Measurements from ENCODE around the gene ODAD4.
A peak's percentile ranks its signal among the peaks of the same experiment; 100 is the strongest.
"Not testable (repeated sequence)": the region's sequence is repeated elsewhere in the genome, so short reads cannot be mapped to it uniquely, and the experiment has no call there.

Gene ODAD4

DNA sequence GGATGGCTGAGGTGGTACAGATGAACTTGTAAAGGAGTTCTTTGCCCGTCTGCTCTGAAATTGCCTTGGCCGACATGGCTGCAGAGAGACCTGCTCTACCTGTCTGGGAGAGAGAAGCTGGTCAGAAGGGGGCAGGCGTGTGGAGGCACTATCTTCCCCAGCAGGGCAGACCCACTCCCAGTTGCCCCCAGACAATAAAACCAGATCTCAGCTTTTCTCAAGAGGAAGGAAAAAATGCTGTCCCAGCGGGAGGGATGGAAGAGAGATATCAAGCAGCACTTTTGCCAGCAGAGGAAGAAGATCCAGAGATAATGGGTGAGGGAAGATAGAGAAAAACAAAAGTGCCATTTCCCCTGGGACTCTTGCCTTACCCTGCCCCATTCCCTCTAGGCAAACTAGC is 16.6 kb upstream of the ODAD4 start:
- no peak for FAIRE-seq

DNA sequence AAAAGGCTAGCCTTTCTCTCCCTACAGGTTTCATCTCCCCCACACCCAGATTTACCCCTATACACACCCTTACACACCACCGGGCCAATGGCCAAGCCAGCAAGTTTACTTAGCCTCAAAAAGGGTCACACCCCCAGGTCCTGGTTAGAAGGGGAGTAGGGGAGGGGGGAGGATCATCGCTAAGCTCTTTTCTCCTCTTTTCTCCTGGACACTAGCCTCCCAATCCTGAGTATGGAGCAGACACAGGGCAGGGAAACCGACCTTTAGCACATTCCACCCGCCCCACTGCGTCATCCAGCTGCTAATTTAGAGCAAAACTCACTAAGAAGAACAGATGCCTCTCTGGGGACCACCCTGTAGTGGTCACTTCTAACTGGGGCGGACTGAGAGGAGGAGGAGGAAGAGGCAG is 16.1 kb upstream of the ODAD4 start:
- no peak for FAIRE-seq

DNA sequence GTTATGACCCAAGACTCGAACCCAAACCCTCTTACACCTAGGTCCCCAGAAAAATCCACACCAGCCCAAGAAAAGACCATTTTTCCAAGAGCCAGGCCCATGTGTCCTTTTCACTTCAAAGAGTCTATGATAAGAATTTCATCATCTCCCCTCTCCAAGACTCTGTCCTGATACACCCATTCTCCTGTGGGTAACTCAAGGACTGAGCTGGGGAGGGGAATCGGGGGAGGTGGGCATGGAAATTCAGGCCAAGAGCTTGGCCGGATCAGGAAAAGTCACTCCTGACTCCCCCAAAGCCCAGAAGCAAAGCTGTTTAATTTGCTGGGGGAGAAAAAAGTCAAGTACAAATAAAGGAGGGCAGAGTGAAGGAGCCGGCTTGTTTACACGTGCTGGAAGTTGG is 15.4 kb upstream of the ODAD4 start:
- no peak for FAIRE-seq

DNA sequence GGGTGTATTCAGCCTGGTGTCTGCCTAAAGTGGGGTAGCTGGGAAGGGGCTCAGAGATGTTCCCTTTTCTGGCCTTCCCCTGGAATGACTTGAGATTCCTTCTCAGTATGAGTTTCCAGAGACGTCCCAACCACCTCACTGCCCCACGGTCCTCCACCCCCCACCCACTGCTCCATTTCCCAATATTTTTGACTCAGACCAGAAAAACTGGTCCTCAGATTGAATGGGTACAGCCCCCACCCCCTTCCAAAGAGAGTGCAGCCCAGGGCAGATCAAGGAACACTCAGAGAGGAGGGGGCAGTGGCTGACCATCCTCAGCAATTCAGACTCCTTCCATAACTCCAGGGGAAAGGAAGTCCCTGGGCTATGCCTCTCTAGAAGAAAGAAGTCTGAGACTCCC is 14.9 kb upstream of the ODAD4 start:
- FAIRE-seq: no peak

DNA sequence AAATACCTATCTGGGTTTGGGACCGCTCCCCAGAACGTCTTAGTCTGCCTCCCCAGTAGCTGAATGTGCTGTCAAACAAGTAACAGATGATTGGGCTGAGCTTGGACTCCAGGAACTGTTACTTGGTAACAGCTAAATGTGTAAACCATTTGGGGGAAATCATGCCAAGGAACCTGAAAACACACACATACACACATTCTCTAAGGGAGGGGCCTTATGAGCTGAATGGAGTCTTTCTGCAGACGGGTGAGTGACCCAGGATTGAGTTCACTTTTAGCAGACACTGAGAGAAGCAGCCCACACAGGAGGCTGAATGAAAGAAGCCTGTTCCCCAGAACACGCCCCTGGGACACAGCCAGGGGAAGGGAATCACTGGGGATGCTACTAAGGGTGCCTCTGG is 13.2 kb upstream of the ODAD4 start:
- no peak for FAIRE-seq

DNA sequence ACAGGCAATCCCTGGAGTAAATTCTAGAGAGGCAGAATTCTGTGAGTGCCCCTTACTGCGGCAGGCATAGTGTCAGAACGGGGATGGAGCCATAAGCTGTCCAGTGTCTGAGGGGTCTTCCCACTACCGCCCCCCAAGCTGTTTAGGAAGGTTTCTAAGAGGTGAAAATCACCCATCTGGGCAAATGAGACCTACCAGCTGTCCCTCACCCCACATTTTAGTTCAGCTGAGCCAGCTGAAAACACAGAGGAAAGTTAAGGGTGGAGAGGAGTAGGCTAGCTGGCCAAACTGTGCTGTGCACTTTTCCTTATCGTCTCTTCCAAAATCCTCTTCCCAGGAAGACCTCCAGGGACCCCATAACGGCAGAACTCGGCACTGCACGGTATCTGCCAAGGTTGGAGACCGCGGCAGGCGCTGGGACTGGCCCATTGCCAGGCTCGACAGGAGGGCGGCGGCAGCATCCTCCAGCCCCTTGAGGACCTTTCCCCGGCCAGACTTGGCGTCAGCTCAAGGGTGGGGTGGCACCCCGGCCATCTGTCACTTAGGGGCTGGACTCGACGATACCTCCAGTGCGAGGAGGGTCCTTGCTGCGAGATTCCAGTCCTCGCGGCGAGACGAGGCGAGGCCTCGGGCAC is 12.6 kb upstream of the ODAD4 start:
- FAIRE-seq: no peak

DNA sequence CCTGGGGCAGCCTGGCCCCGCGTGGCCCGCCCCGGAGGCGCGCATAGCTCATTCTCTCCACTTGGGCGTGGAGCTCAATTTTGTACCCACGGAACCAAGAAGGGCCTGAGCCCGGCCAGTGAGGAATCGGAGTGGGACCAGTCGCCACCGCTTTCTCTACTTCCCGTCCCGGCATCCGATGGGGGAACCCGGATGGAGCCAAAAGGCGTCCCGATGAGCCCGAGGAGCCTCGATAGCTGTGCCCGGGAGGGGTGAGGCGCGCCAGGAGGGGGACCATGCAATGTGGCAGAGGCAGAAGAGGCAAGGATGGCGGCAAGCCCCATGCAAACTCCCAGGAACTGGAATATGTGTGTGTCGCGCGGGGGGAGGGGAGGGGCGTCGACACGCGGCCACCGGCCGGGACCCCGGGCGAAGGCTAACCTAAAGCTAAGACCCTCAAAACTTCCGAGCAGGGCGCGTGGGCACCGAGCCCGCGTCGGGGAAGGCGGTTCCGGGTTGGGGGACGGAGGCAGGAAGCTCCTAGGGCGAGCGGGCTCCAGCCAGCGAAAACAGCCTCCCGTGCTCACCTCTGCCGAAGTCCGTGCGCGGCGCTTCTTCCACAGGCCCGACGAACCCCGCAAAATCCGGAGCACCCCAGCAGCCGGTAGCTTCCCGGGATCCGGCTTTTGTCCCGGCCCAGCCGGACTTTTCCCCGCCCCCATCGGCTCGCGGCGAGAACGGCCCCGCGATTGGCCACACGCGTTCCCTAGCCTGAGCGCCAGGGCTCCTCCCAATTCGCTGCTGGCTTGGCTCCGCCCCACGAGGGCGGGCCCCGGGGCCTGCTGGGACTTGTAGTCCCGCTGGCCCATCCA is 11.9 kb upstream of the ODAD4 start, which contains the start of gene ACLY:
ACLY (minus strand) TSS at position 638 of the 851 bp plus-strand sequence. CDS start 5,078 bp downstream, outside the sequence.
- FAIRE-seq: peak; percentile 74

DNA sequence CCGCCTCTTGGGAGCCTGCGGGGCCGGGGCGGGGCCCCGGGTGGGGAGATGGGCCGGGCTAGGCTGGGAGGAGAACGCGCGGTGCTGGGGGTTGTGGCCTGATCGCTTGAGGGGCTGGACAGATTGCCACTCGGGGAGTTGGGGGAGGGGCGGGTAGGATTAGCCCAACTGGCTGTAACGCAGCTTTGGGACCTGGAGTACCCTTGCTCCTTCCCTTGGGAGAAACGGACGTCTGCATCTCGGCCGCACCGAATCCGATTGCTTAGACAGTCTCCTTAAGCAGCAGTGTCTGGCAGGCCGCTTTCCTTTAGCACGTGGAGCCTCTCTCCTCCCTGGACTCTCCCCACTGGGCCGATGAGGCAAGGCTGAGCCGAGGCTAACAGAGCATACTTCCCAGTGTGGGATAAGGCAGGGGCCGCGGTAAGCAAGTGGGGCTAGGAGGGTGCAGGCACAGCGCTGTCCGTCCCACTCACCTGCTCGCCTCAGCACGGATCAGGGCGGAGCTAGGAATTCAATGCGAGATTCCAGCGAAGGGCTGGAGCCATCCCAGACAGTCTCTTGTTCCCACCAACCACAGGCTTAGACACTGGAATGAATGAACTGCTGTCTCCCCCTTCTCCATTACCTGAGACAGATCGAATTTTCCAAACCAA is 11.1 kb upstream of the ODAD4 start:
- no peak for FAIRE-seq

DNA sequence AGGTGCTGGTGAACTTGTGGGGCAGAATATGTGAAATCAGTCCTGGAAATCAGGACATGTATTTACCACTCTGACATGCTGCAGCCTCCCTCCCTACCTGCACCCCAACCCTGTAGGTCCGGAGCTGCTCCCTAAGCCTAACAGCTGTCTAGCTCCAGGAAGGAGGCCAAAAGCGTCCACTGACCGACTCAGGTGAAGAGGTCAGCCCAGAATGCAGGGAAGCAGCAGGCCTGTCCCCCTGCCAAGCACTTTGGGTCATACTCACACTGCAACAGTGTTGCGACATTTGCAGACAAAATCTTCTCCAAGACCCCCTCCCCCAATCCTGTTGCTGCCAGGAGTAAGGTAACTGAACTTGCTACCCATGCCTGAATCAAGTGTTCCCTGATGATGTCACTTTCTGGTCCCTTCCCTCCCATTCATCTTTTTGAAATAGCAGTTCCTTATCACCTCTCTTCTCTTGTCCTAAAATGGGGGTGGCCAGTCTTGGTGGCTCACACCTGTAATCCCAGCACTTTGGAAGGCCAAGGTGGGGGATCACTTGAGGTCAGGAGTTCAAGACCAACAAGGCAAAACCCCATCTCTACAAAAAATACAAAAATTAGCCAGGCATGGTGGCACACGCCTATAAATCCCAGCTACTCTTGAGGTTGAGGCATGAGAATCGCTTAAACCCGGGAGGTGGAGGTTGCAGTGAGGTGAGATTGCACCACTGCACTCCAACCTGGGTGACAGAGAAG is 10.4 kb upstream of the ODAD4 start:
- FAIRE-seq: no peak

DNA sequence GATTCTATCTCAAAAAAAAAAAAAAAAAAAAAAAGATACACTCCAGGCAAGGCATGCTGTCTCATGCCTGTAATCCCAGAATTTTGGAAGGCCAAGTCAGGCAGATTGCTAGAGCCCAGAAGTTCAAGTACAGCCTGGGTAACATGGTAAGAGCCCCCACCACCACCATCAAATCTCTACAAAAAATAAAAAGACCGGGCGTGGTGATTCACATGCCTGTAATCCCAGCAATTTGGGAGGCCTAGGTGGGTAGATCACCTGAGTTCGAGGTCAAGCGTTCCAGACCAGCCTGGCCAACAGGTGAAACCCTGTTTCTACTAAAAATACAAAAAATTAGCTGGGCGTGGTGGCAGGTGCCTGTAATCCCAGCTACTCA is 9.8 kb upstream of the ODAD4 start:
- FAIRE-seq: no peak

DNA sequence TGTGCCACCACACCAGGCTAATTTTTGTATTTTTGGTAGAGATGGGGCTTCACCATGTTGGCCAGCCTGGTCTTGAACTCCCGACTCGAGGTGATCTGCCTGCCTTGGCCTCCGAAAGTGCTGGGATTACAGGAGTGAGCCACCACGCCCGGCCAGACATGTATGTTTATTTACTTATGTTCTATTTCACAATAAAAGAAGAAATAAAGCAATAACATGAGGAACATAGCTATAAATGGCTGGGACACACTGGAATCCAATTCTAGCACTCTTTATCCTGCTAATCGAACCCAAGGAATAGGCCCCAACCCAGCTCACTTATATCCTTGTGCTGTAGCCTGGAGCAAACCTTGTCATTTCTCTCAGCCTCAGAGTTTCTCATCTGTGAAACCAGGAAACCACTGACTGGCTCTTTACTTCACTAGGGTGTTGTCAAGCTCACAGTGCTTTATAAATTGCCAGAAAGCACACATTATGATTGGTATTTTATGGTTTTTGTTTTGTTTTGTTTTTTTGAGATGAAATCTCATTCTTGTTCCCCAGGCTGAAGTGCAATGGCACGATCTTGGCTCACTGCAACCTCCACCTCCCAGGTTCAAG is 4.3 kb upstream of the ODAD4 start:
- FAIRE-seq: no peak

DNA sequence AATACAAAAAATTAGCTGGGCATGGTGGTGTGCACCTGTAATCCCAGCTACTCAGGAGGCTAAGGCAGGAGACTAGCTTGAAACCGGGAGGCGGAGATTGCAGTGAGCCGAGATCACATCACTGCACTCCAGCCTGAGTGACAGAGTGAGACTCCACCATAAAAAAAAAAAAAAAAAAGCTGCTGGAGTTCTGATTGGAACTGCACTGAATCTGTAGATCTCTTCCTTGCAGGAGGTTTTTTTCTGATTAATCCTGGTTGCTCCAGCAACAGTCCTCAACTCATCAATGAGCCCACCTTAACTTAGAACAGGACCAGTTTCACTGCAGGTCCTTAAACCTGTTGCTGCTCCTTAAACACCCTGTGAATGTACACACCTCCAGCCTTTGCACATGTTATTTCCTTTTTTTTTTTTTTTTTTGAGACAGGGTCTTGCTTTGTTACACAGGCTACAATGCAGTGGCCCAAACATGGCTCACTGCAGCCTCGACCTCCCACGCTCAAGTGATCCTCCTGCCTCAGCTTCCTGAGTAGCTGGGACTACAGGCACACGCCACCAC is 1.6 kb upstream of the ODAD4 start:
- no peak for FAIRE-seq

DNA sequence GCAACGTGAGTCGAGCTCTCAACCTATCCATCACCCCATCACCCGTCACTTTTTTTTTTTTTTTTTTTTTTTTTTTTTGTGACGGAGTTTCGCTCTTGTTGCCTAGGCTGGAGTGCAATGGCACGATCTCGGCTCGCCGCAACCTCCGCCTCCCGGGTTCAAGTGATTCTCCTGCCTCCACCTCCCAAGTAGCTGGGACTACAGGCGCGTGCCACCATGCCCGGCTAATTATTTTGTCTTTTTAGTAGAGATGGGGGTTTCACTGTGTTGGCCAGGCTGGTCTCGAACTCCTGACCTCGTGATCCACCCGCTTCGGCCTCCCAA is 378 bp downstream of the ODAD4 start:
- FAIRE-seq: not testable (repeated sequence)

DNA sequence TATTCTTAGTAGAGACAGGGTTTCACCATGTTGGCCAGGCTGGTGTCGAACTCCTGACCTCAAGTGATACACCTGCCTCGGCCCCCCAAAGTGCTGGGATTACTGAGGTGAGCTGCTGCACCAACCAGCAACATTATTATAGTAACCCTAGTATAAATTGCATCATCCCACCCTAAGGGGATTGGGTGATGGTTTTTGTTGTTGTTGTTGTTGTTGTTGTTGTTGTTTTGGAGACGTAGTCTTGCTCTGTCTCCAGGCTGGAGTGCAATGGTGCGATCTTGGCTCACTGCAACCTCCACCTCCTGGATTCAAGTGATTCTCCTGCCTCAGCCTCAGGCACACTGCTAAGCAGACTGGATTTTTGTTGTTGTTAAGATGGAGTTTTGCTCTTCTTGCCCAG is 1.3 kb downstream of the ODAD4 start:
- not testable (repeated sequence) for FAIRE-seq

DNA sequence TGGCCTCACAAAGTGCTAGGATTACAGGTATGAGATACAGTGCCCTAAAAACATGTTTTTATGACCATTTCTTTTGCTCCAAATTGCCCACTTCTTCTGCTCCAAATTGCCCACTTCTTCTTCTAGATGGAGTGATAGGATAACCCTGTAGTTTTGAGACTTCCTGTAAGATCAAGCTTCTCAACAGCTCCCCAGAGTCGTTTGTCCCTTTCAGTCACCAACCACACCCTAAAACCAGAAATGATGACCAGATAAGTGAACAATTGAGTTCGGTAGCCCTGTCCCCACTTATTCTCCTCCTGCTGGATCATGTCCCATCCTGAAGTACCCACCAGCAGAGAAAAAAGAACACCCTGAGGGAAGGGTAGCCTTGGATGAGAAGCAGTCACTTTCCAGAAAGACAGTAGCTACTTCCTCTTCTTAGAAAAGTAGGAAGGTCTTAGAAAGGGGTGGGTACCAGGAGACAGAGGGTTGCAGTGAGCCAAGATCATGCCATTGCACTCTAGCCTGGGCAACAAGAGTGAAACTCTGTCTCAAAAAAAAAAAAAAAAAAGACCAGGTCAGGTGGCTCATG is 2.5 kb downstream of the ODAD4 start:
- no peak for FAIRE-seq

DNA sequence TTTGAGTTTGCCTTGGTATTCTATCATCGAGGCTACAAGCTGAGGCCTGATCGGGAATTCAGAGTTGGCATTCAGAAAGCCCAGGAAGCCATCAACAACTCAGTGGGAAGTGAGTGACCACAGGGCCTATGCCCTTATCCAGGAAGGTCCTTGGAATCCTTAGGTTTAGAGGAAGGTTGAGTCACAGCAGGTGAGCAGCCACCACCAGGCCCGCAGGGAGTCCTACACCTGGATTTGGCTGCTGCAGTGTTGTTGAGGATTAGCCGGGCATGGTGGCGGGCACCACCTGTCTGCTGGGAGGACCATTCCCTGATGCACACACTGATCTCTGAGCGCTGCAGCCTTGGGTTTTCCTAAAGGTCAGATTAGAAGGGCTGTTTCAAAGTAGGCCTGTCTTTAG is 5.2 kb downstream of the ODAD4 start:
- FAIRE-seq: no peak

DNA sequence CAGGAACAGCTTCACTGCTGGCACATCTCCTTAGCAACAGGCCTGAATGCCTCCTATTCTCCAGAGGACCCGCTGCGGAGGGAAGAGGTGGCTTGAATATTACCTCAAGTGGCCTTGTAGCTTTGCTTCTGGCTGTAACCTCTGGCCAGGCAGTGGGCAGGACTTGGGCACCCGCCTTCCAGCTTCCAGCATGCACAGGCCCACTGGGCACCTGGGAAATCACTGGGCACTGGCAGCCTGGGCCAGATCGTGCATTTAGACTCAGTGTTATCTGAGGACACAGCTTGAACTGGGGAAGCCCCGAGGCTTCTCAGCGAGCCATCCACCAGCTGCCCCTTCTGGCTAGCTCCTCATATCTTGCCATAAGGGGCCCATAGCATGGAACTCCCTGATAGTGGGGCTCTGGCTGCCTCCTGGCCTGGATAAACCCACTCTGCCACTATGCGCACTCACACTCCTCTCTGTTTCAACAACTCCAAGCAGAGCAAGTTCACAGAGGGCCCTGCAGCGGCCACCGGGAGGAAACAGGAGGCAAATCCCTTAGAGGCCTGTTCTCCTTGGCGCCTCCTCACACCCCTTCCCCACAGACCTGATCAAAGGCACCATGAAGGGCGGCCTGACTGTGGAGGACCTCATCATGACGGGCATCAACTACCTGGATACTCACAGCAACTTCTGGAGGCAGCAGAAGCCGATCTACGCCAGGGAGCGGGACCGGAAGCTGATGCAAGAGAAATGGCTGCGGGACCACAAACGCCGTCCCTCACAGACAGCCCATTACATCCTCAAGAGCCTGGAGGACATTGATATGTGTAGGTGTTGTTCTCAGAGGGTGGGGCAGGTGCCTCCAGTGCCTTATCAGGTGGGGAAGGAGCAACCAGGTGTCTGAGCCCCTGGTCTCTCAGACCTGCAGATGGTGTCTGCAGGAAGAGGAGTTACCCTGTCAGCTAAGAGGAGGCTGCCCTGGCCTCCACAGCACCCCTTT is 7.8 kb downstream of the ODAD4 start:
- FAIRE-seq: no peak

DNA sequence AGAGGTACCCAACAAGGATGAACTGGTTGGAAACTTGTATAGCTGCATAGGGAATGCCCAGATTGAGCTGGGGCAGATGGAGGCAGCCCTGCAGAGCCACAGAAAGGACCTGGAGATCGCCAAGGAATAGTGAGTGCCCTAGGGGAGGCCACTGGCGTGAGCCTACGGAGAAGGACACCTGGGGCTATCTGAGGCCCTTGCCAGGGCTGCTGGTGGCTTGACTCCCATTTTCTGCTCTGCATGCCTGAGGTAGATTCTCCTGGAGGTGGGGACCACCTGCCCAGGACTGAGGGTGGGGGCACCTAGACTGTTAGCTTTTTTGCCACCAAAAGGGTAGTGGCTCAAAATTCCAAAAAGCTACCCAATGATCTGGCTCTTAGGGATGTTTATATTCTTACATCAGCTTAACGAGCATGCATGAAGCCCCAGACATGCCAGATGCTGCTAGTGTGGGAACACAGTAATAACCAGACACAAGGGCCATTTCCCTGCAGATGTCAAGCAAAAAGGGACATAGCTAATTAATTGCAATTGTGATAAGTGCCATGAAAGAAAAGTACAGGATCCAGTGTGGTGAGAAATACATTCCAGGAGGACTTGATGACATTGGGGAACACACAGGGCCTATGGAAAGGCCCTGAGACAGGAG is 8.8 kb downstream of the ODAD4 start:
- no peak for FAIRE-seq

DNA sequence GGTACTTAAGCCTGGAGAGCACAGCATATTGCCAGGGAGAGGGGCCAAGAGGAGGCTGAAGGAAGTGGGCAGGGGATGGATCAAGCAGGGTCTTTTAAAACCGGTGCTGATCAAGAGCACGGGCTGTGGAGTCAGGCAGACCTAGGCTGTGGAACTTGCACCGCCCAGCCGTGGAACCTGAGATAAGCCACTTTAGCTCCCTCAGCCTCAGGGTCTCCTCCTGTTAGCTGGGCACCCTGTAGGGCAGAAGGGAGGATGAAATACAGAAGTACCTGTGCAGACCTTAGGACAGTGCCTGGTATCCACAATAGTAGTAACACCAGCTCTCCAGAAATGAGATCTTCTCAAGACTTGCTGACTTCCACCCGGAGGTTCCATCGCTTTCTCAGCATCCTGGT is 9.3 kb downstream of the ODAD4 start:
- FAIRE-seq: no peak

DNA sequence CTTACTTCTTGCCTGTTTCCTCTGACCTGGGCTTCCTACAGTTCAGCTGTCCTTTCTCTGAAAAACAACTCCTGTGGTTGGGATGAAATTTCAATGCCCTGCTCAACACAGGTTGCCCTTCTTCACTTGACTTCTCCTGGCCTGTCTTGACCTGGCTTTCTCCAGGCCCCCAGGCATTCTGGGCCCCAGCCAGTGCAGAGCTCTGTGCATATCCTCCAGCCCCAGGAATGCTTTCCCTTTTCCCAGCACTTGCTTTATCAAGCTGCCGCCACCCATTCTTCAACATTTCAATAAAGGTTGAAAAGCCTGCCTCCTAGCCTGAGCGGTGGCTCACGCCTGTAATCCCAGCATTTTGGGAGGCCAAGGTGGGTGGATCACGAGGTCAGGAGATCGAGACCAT is 10.8 kb downstream of the ODAD4 start:
- no peak for FAIRE-seq
